Thoracic aorta (tissue), 2 donors: ENCODE results near the gene TINAGL1. TPM values are rescaled to one million over a fixed set of nuclear protein-coding genes. Genes with fewer than 3 reads are reported as not detected.

Experiments
- ATAC-seq: fragments of 150-250 bp; one replicate; pipeline ENCODE4 v1.8.0; 2017; ENCODE audit warnings: low read depth; ENCODE audit not compliant: insufficient number of reproducible peaks, low FRiP score
- DNase-seq: peaks from one replicate; pipeline ENCODE4 v3.0.0-alpha.2; 2020; ENCODE audit warnings: low spot score
- H3K27ac ChIP-seq, 2 donors: fragments of 200-600 bp; sonication (generic); 1 replicate in 1 of 2; 2 replicates in 1 of 2; pipeline ENCODE4 v1.5.1; 2016; ENCODE audit warnings: mild to moderate bottlenecking in 2 of 2, moderate library complexity in 2 of 2
- H3K27me3 ChIP-seq: fragments of 200-600 bp; sonication (generic); replicated peaks from 2 replicates; pipeline ENCODE4 v1.6.0; 2016; ENCODE audit warnings: mild to moderate bottlenecking; ENCODE audit not compliant: insufficient read depth
- H3K36me3 ChIP-seq: fragments of 200-600 bp; sonication (generic); one replicate; pipeline ENCODE4 v1.5.1; 2016
- H3K4me1 ChIP-seq, 2 donors: fragments of 200-600 bp; sonication (generic); 1 replicate in 1 of 2; 2 replicates in 1 of 2; pipeline versions ENCODE4 v1.5.1 to v1.6.0; 2016; ENCODE audit warnings: low read depth in 2 of 2, mild to moderate bottlenecking in 1 of 2; ENCODE audit not compliant: control insufficient read depth in 1 of 2
- H3K4me3 ChIP-seq: fragments of 200-600 bp; sonication (generic); 2 replicates; pipeline ENCODE4 v1.5.1; 2016; ENCODE audit warnings: mild to moderate bottlenecking
- H3K9me3 ChIP-seq: fragments of 200-600 bp; sonication (generic); 2 replicates; pipeline ENCODE4 v1.5.1; 2016
- CTCF ChIP-seq: fragments of 200-600 bp; sonication (generic); IDR thresholded peaks from one replicate; pipeline ENCODE4 v1.5.1; 2019; ENCODE audit warnings: antibody characterized with exemption
- total RNA-seq, 2 donors: library from RNA; depleted of rRNA; stranded (reverse); fragments of >200 nt; gene quantifications; one replicate each; pipeline versions ENCODE4 v1.1.0 to v1.2.3, GENCODE V29; 2016

TINAGL1 gene
- total RNA-seq, 2 donors from 2014 or later = 581 to 1,250 TPM

- ATAC-seq (no peak), DNase-seq (no peak)
- TF ChIP-seq CTCF = no peak
- no peaks in the 10 kb centered on the region for H3K9me3 ChIP-seq
- no peaks in the 10 kb centered on the region for H3K36me3 ChIP-seq
- H3K4me3 ChIP-seq = no peak overlapping the region
- no peaks in the 10 kb centered on the region for H3K4me1 ChIP-seq
- H3K27ac ChIP-seq = no peak overlapping the region
- no peaks in the 10 kb centered on the region for H3K27me3 ChIP-seq
Observed at GRCh38 chr1:31602081-31602480, 25.8 kb downstream of the TINAGL1 start.

GRCh38 chr1:31605908-31606427 lies 29.7 kb downstream of the TINAGL1 start:
- Histone ChIP-seq H3K36me3 (no peaks in the 10 kb centered on the region), H3K27ac (no peak overlapping the region), H3K4me3 (no peak overlapping the region), H3K27me3 (no peaks in the 10 kb centered on the region), H3K9me3 (no peaks in the 10 kb centered on the region), H3K4me1 (no peaks in the 10 kb centered on the region)
- TF ChIP-seq CTCF = no peak
- DNase-seq (no peak), ATAC-seq (no peak)

GRCh38 chr1:31607360-31607759 lies 31.0 kb downstream of the TINAGL1 start:
- H3K4me1 ChIP-seq = no peaks in the 10 kb centered on the region
- ATAC-seq (no peak), DNase-seq (no peak)
- H3K4me3 ChIP-seq = no peak overlapping the region
- H3K27ac ChIP-seq = no peak overlapping the region
- no peaks in the 10 kb centered on the region for H3K36me3 ChIP-seq
- no peak for TF ChIP-seq CTCF
- no peaks in the 10 kb centered on the region for H3K27me3 ChIP-seq
- no peaks in the 10 kb centered on the region for H3K9me3 ChIP-seq

GRCh38 chr1:31609514-31610118 lies 33.3 kb downstream of the TINAGL1 start:
- Histone ChIP-seq H3K27ac (no peak overlapping the region), H3K27me3 (no peaks in the 10 kb centered on the region), H3K36me3 (no peaks in the 10 kb centered on the region), H3K4me1 (peaks cover 6 to 11% of the 10 kb centered on the region in 2 donors), H3K9me3 (no peaks in the 10 kb centered on the region), H3K4me3 (no peak overlapping the region)
- DNase-seq (no peak), ATAC-seq (no peak)
- TF ChIP-seq CTCF = no peak

- Histone ChIP-seq H3K36me3 (no peaks in the 10 kb centered on the region), H3K27me3 (no peaks in the 10 kb centered on the region), H3K4me3 (no peak overlapping the region), H3K9me3 (no peaks in the 10 kb centered on the region), H3K4me1 (peaks cover 14 to 36% of the 10 kb centered on the region in 2 donors), H3K27ac (peak overlapping the region; percentile 42 to 49)
- ATAC-seq = no peak
- DNase-seq = no peak
- no peak for TF ChIP-seq CTCF
Observed at GRCh38 chr1:31614414-31615005, 38.2 kb downstream of the TINAGL1 start.
